BLaER1 (cell line): Measurements from ENCODE around the gene NUP210.
"Not testable (repeated sequence)": the region's sequence is repeated elsewhere in the genome, so short reads cannot be mapped to it uniquely, and the experiment has no call there.

Experiments
- H3K27ac ChIP-seq: shearing (Covaris generic); formaldehyde crosslinking; 2 replicates; pipeline ENCODE4 v1.8.1; 2022
- H3K27me3 ChIP-seq: shearing (Covaris generic); formaldehyde crosslinking; 2 replicates; pipeline ENCODE4 v1.8.1; 2022
- H3K36me3 ChIP-seq: shearing (Covaris generic); formaldehyde crosslinking; 2 replicates; pipeline ENCODE4 v1.8.1; 2022
- H3K4me1 ChIP-seq: shearing (Covaris generic); formaldehyde crosslinking; 2 replicates; pipeline ENCODE4 v1.8.1; 2022
- H3K4me2 ChIP-seq: shearing (Covaris generic); formaldehyde crosslinking; 2 replicates; pipeline ENCODE4 v1.8.1; 2022
- H3K4me3 ChIP-seq: shearing (Covaris generic); formaldehyde crosslinking; 2 replicates; pipeline ENCODE4 v1.8.1; 2022
- H3K9ac ChIP-seq: shearing (Covaris generic); formaldehyde crosslinking; 2 replicates; pipeline ENCODE4 v1.8.1; 2022
- H3K9me3 ChIP-seq: shearing (Covaris generic); formaldehyde crosslinking; 2 replicates; pipeline ENCODE4 v1.8.1; 2022
- H4K20me1 ChIP-seq: shearing (Covaris generic); formaldehyde crosslinking; 2 replicates; pipeline ENCODE4 v1.8.1; 2022
- Cebpa-rat ChIP-seq: shearing (Covaris generic); IDR thresholded peaks from 2 replicates; pipeline ENCODE4 v1.8.1; 2022

Gene NUP210

GRCh38 chr3:13429631-13430291 is 9.6 kb upstream of the NUP210 start:
- no peak overlapping the region for H3K4me2 ChIP-seq
- no peak for TF ChIP-seq Cebpa-rat
- H3K27me3 ChIP-seq: no peaks in the 10 kb centered on the region; the same call in 1 of the 2 replicates
- H3K36me3 ChIP-seq: no peaks in the 10 kb centered on the region
- H3K4me3 ChIP-seq: no peak overlapping the region
- no peaks in the 10 kb centered on the region for H4K20me1 ChIP-seq
- no peak overlapping the region for H3K27ac ChIP-seq
- no peak overlapping the region for H3K9ac ChIP-seq
- H3K4me1 ChIP-seq: peaks cover 9% of the 10 kb centered on the region
- H3K9me3 ChIP-seq: no peaks in the 10 kb centered on the region

- H3K27ac ChIP-seq: not testable (repeated sequence)
These were observed 8.6 kb upstream of the NUP210 start for GRCh38 chr3:13428678-13429077.

GRCh38 chr3:13427662-13428603 is 7.8 kb upstream of the NUP210 start:
- H3K4me1 ChIP-seq: peaks cover 13% of the 10 kb centered on the region
- H3K4me2 ChIP-seq: peak overlapping the region; percentile 29
- no peaks in the 10 kb centered on the region for H3K9me3 ChIP-seq
- no peak overlapping the region for H3K4me3 ChIP-seq
- H4K20me1 ChIP-seq: no peaks in the 10 kb centered on the region
- H3K36me3 ChIP-seq: no peaks in the 10 kb centered on the region
- H3K27ac ChIP-seq: no peak overlapping the region
- H3K27me3 ChIP-seq: no peaks in the 10 kb centered on the region; the same call in 1 of the 2 replicates
- H3K9ac ChIP-seq: no peak overlapping the region
- TF ChIP-seq Cebpa-rat: no peak

More at GRCh38 chr3:13428678-13429077, 8.6 kb upstream of the NUP210 start:
- H3K9me3 ChIP-seq, H3K27me3 ChIP-seq, H3K4me3 ChIP-seq, H3K9ac ChIP-seq, H3K4me2 ChIP-seq, H4K20me1 ChIP-seq, H3K36me3 ChIP-seq: not testable (repeated sequence)
- peaks cover 13% of the 10 kb centered on the region for H3K4me1 ChIP-seq

- H3K4me3 ChIP-seq: no peak overlapping the region
- H3K27me3 ChIP-seq: no peaks in the 10 kb centered on the region; the same call in 1 of the 2 replicates
- peaks cover 13% of the 10 kb centered on the region for H3K4me1 ChIP-seq
- H3K9ac ChIP-seq: no peak overlapping the region
- no peaks in the 10 kb centered on the region for H3K9me3 ChIP-seq
- no peaks in the 10 kb centered on the region for H3K36me3 ChIP-seq
- no peaks in the 10 kb centered on the region for H4K20me1 ChIP-seq
- no peak overlapping the region for H3K27ac ChIP-seq
- H3K4me2 ChIP-seq: no peak overlapping the region
- TF ChIP-seq Cebpa-rat: no peak
These were observed 6.5 kb upstream of the NUP210 start for GRCh38 chr3:13426591-13426990.

- Histone ChIP-seq H3K27ac (no peak overlapping the region), H4K20me1 (no peaks in the 10 kb centered on the region), H3K9ac (no peak overlapping the region), H3K4me2 (no peak overlapping the region), H3K4me1 (peaks cover 22% of the 10 kb centered on the region), H3K4me3 (no peak overlapping the region), H3K9me3 (no peaks in the 10 kb centered on the region), H3K36me3 (no peaks in the 10 kb centered on the region), H3K27me3 (no peaks in the 10 kb centered on the region; the same call in 1 of the 2 replicates)
- no peak for TF ChIP-seq Cebpa-rat
These were observed 5.6 kb upstream of the NUP210 start for GRCh38 chr3:13425689-13426088.

- Histone ChIP-seq H3K4me2 (no peak overlapping the region), H3K27ac (no peak overlapping the region)
These were observed 4.9 kb upstream of the NUP210 start for GRCh38 chr3:13424865-13425617.

GRCh38 chr3:13424141-13424844 is 4.2 kb upstream of the NUP210 start:
- Histone ChIP-seq H3K27ac (no peak overlapping the region), H3K9ac (no peak overlapping the region), H3K4me3 (no peak overlapping the region), H3K36me3 (no peaks in the 10 kb centered on the region), H3K9me3 (no peaks in the 10 kb centered on the region), H3K27me3 (no peaks in the 10 kb centered on the region; the same call in 1 of the 2 replicates), H3K4me2 (no peak overlapping the region), H4K20me1 (no peaks in the 10 kb centered on the region), H3K4me1 (peaks cover 26% of the 10 kb centered on the region)
- TF ChIP-seq Cebpa-rat: no peak

More at GRCh38 chr3:13424865-13425617, 4.9 kb upstream of the NUP210 start:
- no peaks in the 10 kb centered on the region for H3K9me3 ChIP-seq
- no peak overlapping the region for H3K4me3 ChIP-seq
- peaks cover 26% of the 10 kb centered on the region for H3K4me1 ChIP-seq
- no peaks in the 10 kb centered on the region for H3K36me3 ChIP-seq
- no peak for TF ChIP-seq Cebpa-rat
- H3K27me3 ChIP-seq: no peaks in the 10 kb centered on the region; the same call in 1 of the 2 replicates
- no peak overlapping the region for H3K9ac ChIP-seq
- no peaks in the 10 kb centered on the region for H4K20me1 ChIP-seq

GRCh38 chr3:13420831-13421765 is 976 bp upstream of the NUP210 start:
- peak overlapping the region; percentile 95 for H3K4me2 ChIP-seq
- H3K9me3 ChIP-seq: no peaks in the 10 kb centered on the region
- H3K4me3 ChIP-seq: peak overlapping the region; percentile 76
- no peaks in the 10 kb centered on the region; the same call in 1 of the 2 replicates for H3K27me3 ChIP-seq
- H3K4me1 ChIP-seq: peaks cover 51% of the 10 kb centered on the region
- H3K36me3 ChIP-seq: peaks cover 12% of the 10 kb centered on the region; the same call in 1 of the 2 replicates
- peak overlapping the region; percentile 89 for H3K9ac ChIP-seq
- TF ChIP-seq Cebpa-rat: no peak
- peaks cover 31% of the 10 kb centered on the region for H4K20me1 ChIP-seq
- H3K27ac ChIP-seq: peak overlapping the region; percentile 94
